ENCODE results near the gene CDH1.
"Not testable (repeated sequence)": the region's sequence is repeated elsewhere in the genome, so short reads cannot be mapped to it uniquely, and the experiment has no call there.

CDH1 gene

DNA sequence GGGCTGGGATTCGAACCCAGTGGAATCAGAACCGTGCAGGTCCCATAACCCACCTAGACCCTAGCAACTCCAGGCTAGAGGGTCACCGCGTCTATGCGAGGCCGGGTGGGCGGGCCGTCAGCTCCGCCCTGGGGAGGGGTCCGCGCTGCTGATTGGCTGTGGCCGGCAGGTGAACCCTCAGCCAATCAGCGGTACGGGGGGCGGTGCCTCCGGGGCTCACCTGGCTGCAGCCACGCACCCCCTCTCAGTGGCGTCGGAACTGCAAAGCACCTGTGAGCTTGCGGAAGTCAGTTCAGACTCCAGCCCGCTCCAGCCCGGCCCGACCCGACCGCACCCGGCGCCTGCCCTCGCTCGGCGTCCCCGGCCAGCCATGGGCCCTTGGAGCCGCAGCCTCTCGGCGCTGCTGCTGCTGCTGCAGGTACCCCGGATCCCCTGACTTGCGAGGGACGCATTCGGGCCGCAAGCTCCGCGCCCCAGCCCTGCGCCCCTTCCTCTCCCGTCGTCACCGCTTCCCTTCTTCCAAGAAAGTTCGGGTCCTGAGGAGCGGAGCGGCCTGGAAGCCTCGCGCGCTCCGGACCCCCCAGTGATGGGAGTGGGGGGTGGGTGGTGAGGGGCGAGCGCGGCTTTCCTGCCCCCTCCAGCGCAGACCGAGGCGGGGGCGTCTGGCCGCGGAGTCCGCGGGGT, at the start of gene CDH1:
CDH1 (plus strand) TSS at position 247 of the 684 bp plus-strand sequence; CDS start at position 371, 124 bp downstream.
- no peak for DNase-seq (ENCODE audit: low read depth)

DNA sequence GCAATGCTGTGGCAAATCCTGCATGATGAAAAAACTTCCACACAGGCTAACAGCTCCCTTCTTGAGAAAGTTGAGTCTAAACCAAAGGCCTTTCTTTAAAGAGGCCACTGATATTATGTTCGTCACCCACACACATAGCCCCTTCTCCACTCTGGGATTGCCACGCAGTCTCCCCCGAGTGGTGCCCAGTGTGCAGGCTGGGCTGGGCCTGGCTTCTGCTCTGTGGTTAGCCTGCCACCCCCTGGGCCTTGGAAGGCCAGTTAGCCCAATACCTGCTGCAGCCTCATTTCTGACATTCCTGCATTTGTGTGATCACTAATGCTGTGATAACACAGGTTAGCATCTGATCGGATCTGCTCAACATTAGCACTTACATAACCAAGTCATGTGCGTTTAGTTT, 47.2 kb upstream of the CDH1 start:
- no peak for DNase-seq (ENCODE audit: low read depth)

DNA sequence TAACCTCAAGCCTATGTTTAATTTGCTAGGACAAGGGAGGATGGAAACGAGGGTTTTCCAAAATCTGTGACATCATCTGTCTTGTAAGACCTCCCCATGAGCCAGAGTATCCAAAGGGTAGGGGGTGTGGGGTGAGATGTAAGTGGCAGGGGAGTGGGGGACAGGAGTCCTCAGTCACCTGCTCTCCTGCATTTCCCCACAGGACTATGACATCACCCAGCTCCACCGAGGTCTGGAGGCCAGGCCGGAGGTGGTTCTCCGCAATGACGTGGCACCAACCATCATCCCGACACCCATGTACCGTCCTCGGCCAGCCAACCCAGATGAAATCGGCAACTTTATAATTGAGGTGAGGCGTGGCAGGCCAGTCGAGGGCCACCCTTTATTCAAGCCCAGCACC, 41.5 kb upstream of the CDH1 start:
- DNase-seq (ENCODE audit: low read depth) = no peak

DNA sequence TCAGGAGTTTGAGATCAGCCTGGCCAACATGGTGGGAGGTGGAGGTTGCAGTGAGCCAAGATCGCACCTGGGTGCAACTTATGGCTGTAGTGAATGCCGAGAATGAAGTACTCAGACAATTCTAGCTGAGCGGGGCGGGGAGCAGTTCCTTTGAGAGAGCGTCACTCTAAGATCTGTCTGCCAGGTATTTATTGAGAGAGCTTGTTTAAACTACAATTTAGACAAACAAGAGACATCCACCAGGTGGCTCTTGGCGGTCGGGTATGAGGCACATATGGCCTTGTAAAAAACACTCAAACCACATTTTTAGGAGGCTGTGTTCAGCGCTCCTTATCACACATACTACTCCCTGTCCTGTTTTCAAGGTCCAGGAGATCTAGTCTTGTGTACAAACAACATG, 40.6 kb upstream of the CDH1 start:
- no peak for DNase-seq (ENCODE audit: low read depth)

DNA sequence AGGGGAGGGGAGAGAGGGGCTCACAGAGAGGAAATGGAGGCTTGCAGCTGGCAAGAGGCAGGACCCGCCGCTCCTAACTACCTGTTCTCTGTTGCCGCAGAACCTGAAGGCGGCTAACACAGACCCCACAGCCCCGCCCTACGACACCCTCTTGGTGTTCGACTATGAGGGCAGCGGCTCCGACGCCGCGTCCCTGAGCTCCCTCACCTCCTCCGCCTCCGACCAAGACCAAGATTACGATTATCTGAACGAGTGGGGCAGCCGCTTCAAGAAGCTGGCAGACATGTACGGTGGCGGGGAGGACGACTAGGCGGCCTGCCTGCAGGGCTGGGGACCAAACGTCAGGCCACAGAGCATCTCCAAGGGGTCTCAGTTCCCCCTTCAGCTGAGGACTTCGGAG, 39.0 kb upstream of the CDH1 start:
- DNase-seq (ENCODE audit: low read depth) = no peak

DNA sequence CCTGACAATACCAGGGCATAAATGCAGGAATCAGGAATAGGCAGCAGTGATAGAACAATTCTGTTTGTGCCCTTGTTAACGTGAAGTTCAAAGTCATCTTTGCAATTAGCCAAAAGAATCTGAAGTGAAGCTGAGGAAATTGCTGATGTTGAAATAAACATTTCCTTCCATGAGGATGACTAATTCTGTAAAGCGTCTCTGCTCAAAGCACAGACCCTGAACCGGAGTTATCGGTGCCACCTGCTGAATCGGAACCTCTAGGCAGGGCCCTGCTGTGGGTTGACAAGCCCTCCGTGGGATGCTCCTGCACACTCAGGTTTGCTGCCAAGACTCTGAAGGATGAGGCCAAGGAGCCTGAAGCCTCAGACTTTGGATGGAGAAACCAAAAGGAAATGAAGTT, 37.0 kb upstream of the CDH1 start:
- DNase-seq (ENCODE audit: low read depth) = peak; percentile 16

DNA sequence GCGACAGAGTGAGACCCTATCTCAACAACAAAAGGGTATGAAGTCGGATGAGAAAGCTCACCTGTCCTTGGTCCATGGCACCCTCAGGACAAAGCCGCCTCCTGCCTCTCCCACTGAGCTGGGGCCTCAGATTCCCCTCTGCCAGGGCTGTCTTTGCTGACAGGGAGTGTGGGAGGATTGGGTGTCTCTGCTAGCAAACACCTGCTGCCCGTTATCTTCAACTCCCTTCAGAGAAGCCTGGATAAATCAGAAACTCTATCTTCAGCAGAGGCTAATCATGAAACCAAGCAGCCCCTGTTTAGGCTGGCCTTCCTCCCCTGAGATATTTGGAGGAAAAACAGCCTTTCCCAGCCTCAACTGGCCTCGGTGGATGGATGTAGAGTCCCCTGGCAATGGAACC, 36.3 kb upstream of the CDH1 start:
- DNase-seq (ENCODE audit: low read depth) = no peak

DNA sequence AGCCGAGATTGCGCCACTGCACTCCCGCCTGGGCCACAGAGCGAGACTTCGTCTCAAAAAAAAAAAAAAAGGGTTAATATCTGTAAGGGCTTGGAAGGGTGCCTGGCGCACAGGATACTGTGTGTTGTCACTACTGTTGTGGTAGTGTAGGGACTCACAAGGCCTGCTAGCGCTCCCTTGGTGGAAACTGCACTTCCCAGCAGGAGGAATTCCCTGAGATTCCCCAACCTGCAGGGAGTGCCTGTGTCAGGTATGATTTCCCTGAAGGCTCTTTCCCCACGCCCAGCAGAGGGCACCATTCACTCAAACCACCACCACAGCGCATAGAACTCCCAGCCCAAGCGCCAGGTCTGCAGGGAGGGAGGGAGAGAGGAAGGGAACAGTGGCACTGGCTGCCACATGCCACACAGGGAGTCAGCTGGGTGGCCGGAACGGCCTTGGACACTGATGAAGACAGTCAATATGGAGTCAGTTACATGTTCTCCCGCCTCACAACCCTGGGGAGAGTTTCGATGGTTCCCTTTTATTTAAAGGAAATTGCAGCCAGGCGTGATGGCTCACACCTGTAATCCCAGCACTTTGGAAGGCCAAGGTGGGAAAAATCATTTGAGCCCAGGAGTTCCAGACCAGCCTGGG, 32.7 kb upstream of the CDH1 start:
- peak; percentile 35 for DNase-seq (ENCODE audit: low read depth)

DNA sequence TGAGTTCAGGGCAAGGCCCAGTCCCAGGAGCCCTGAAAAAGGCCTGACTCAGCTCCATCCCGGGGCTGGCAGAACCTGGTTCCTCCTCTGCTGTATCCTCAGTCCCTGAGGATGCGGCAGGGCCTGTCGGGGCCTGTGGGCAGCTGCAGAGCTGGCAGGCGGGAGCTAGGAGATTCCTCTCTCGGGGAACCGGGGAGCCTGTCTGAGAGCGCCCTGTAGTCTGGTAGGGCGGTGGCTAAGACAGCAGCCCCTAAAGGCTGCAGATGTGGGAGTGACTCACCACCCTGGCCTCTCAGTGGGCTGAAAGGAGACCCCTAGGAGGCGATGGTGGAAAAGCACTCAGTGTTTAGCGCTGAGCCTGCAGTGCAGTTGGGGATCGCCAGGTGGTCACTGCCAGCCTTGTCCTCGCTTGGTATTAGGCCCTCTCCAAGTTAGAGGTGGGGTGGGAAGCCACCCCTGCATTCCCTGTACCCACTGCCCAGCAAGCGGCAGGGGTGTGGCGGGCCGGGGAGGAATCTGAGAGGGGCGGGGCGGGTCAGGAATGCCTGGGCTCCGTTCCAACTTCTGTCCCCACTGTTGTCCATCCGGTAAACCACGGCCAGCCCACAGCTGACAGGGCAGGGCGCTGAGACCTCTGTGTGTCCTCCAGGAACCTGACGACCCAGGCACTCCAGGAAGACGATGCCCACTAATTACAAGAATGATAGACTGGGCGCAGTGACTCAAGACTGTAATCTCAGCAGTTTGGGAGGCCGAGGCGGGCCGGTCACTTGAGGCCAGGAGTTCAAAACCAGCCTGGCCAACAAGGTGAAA, 29.5 kb upstream of the CDH1 start:
- no peak for DNase-seq (ENCODE audit: low read depth)

DNA sequence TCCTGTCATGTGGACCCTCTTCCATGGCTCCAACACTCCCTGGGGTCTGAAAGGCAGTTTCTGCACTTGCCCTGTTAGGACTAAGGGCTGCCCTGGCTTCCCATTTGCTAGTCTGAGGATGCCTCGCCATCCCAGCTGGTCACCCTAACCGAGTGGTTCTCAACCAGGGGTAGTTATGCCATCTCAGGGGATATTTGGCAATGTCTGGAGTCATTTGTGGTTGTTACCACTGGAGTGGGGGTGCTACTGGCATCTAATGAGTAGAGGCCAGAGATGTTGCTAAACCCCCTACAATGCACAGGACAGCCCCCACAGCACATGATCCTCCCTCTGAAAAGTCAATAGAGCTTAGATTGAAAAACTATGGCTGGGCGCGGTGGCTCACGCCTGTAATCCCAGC, 26.9 kb upstream of the CDH1 start:
- DNase-seq (ENCODE audit: low read depth) = no peak

DNA sequence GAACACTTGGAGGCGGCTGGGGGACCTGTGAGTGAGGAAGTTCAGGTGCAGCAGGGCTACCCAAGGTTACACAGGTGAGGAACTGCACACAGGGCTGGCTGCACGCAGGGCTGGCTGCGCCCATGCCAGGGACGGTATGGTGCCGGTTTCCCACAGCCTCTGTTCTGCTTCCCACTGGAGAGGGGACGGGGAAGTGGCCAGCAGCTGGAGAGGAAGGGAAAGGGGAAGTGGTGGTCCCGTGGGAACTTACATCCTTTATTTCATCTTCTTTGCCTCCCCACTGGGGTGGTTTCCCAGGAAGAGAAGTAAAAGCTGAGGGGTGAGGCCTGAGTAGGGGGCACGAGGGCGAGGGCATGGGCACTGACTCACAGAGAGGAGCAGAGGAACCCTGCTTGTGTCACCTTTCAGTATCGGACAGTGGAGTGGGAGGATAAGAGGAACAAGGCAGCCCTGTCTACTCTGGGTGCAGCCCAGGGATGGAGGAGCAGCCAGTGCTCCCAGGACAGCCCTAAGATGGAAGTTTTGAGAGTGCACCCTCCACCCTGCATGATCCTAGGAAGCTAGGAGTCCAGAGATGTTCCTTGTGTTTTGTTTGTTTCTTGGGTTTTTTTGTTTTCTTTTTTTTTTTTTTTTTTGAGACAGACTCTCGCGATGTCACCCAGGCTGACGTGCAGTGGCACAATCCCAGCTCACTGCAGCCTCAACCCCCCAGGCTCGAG, 25.5 kb upstream of the CDH1 start:
- no peak for DNase-seq (ENCODE audit: low read depth)

DNA sequence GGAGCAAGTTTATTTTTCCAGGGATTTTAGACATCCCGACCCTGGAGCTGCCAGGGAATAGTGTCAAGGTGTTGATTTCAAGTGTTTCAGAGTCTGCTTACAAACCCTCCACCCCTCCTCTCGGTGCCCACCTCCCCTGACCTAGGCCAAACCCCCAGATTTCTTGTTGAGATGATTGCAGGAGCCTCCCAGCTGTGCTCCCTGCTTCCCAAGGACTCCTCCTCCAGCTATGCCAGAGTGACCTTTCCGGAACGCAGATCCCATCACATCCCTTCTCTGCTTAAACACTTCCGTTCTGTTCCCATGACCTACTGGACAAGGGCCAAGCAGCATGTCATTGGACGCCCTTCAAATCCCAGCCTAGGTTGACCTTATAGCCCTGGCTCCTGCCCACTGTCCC, 23.7 kb upstream of the CDH1 start:
- DNase-seq (ENCODE audit: low read depth) = no peak

DNA sequence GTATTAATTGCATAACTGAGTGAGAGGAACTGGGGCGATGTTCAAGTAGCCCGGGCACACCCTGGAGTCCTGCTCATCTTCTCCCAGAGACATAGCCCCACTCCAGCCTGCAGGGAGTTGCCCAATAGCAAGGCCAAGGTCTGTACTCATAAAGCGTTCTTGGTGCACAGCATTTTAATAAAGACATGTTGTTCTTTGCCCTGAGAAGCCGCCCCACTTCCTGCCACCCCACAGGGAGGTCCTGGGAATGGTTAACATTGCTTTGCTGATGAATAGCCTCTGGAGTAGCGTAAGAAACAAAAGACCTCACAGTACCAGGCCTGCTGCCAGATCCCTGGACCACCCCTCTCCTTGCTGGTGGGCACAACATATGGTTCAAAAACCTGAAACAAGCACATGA, 21.6 kb upstream of the CDH1 start:
- DNase-seq (ENCODE audit: low read depth) = no peak

DNA sequence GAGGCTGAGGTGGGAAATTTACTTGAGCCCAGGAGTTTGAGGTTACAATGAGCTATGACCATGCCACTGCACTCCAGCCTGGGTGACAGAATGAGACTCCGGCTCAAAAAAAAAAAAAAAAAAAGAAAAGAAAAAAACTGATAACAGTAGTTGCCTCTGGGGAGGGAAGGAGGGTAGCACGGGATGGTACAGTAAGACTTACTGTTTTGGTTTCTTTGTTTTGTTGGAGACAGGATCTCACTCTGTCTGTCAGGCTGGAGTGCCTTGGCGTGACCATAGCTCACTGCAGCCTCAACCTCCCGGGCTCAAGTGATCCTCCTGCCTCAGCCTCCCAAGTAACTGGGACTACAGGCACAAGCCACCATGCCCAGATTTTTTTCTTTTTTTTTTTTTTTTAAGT, 20.6 kb upstream of the CDH1 start:
- not testable (repeated sequence) for DNase-seq (ENCODE audit: low read depth)

DNA sequence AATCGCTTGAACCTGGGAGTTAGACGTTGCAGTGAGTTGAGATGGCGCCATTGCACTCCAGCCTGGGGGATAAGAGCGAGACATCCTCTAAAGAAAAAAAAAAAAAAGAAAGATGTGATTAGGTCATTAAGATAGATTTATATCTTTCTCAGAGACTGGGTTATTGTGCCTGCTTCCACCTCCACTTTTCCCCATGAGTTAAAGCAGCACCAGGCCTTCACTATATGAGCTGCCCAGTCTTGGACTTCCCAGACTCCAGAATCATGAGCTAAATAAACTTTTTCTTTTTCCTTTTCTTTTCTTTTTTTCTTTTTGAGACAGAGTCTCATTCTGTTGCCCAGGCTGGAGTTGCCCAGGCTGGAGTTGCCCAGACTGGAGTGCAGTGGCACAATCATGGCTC, 19.4 kb upstream of the CDH1 start:
- DNase-seq (ENCODE audit: low read depth) = no peak

DNA sequence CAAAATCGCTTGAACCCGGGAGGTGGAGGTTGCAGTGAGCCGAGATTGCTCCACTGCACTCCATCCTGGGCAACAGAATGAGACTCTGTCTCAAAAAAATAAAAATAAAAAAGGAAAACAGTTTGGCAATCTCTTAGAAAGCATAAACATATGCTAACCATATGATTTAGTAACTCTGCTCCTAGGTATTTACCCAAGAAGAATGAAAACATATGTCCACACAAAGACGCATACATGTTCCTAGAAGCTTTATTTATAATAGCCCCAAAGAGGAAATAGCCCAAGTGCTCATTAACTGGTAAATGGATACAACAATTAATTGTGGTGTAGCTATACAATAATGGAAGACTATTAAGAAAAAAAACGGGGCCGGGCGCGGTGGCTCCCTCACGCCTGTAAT, 18.5 kb upstream of the CDH1 start:
- no peak for DNase-seq (ENCODE audit: low read depth)

DNA sequence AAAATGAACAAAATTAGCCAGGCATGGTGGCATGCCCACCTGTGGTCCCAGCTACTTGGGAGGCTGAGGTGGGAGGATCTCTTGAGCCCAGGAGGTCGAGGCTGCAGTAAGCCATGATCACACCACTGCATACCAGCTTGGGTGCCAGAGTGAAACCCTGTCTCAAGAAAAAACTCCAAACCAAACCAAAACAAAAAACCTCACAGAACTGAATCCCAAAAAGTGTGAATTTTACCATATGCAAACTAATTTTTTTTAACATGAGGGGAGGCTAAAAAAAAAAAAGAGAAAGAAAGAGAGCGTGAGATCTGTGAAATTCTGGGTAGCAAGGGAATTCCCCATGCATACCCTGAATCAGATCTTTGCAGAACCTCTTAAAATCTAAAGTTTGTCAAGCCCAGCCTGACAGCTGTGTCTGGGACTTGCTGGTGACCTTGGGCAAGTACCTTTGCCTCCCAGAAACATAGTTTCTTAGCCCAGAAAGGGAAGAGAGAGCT, 17.1 kb upstream of the CDH1 start:
- no peak for DNase-seq (ENCODE audit: low read depth)

DNA sequence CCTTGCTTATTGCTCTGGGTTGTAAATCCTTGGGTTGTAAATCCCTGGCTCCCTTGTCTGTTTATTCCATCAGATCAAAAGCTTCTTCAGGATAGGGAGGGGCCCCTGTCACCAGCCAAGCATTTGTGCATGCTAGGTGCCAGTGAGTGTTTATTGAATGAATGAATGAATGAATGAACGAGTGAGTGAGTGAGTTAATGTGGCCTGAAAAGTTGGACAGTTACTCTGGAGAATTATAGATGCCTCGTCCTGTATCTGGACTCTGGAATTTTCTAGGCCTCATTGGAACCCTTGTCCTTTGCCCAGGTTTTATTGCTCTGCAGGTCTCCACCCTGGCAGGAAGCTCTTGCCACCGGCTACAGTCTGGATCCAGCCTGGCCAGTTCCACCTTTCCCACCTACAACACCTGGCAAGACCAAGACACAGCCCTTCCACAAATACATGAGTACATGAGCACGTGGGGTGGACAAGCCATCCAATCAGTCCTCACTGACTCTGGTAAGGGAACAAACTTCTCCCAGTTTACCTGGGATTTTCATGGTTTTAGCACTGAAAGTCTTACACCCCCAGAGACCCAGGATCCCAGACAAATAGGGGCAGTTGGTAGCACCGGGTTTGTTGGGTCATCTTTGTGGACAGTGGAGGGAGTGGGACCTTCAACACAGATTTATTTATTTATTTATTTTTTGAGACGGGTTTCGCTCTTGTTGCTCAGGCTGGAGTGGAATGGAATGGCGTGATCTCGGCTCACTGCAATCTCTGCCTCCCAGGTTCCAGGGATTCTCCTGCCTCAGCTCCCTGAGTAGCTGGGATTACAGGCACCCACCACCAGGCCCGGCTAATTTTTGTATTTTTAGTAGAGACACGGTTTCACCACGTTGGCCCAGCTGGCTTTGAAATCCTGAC, 14.7 kb upstream of the CDH1 start:
- no peak for DNase-seq (ENCODE audit: low read depth)

DNA sequence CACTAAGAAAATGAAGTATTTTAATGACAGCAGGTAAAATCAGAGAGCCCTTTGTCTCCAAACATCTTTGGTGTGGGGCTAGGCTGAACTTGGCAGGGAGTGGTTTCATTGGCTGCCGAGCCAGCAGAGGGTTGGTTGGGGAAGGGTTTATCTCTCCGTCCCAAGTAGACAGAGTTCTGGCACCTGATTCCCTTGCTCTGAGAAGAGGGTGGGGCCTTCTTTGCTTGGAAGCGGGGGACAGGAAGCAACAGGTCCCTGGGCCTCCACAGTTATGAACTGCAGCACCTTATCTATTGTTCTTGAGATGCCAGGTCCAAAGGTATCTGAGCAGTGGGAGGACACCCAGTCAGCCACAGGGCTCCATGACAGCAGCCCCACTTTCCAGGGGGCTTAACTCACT, 12.3 kb upstream of the CDH1 start:
- no peak for DNase-seq (ENCODE audit: low read depth)

DNA sequence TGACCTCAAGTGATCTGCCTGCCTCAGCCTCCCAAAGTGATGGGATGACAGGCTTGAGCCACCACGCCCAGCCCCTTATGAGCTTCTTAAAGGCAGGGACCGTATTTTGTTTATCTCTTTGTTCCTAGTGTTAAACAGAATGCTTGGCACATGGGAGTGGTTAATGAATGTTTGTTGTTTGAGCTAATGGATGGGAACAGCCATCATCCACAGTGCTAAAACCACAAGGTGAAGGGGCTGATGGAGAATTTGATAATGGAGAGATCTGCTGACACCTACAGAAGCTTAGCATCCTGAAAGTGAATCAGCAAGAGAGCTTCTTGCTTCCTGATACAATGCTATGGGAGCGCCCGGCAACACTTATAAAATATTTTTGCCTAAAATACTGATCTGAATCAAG, 8.6 kb upstream of the CDH1 start:
- no peak for DNase-seq (ENCODE audit: low read depth)

DNA sequence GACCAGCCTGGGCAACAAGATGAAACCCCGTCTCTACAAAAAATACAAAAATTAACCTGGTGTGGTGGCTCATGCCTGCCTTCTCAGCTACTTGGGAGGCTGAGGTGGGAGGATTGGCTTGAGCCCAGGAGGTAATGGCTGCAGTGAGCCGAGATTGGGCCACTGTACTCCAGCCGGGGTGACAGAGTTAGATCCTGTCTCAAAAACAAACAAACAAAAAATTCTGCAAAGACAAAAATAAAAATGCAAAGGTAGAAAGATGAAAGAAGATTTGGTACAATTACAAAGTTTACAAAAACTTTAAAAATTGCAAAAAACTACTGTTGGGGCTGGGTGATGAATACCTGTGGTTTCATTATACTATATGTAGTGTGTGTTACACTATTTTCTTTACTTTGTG, 5.5 kb upstream of the CDH1 start:
- DNase-seq (ENCODE audit: low read depth) = no peak
